SK-N-SH (cell line): ENCODE data around the gene XXYLT1. TPM values are rescaled to one million over a fixed set of nuclear protein-coding genes. Genes with fewer than 3 reads are reported as not detected.

Experiments
- CTCF ChIA-PET: fragments of 300-600, 350-600 bp; formaldehyde crosslinking; extraction: SDS; loops from one replicate; lab custom pipeline; 2021; lab: Yijun Ruan, JAX
- POLR2A ChIA-PET: fragments of 350-600 bp; sonication (Branson Sonifier 250); formaldehyde crosslinking; extraction: SDS; loops from one replicate; lab custom pipeline; 2020; ENCODE audit warnings: antibody characterized with exemption, inconsistent platforms; lab: Yijun Ruan, JAX
- DNase-seq: peaks from one replicate; pipeline ENCODE4 v3.0.0; 2012
- H2AFZ ChIP-seq: fragments of 200-600 bp; sonication (generic); 2 replicates; pipeline ENCODE4 v1.8.1; 2016; ENCODE audit warnings: antibody characterized with exemption, mild to moderate bottlenecking, low read depth
- H3F3A ChIP-seq: fragments of 200-600 bp; sonication (generic); replicated peaks from 2 replicates; pipeline ENCODE3; 2016; ENCODE audit warnings: antibody characterized with exemption, mild to moderate bottlenecking; ENCODE audit not compliant: insufficient read depth
- H3K27ac ChIP-seq, 2 experiments: fragments of 200-500 bp in 1 of 2; fragments of 200-600 bp in 1 of 2; sonication (Bioruptor generic) in 1 of 2; sonication (generic), shearing (Covaris generic) in 1 of 2; 2 replicates each; pipeline versions ENCODE4 v1.5.1 to v1.6.1; 2014 to 2016; ENCODE audit warnings: low read depth in 2 of 2, inconsistent platforms in 1 of 2, low read length in 1 of 2, mild to moderate bottlenecking in 1 of 2, mixed read lengths in 1 of 2
- H3K27me3 ChIP-seq: fragments of 200-600 bp; sonication (generic), shearing (Covaris generic); 2 replicates; pipeline ENCODE4 v1.6.1; 2016; ENCODE audit warnings: mixed run types; ENCODE audit not compliant: insufficient read depth
- H3K36me3 ChIP-seq, 2 experiments: fragments of 200-500 bp in 1 of 2; fragments of 200-600 bp in 1 of 2; sonication (Bioruptor generic) in 1 of 2; sonication (generic) in 1 of 2; replicated peaks in 1 of 2; 2 replicates each; pipeline versions ENCODE3 to v1.5.1; 2014 to 2016; ENCODE audit warnings: low read length in 1 of 2, mild to moderate bottlenecking in 1 of 2; ENCODE audit not compliant: insufficient read depth in 2 of 2, control insufficient read depth in 1 of 2
- H3K4me1 ChIP-seq, 2 experiments: fragments of 200-500 bp in 1 of 2; fragments of 200-600 bp in 1 of 2; sonication (Bioruptor generic) in 1 of 2; sonication (generic), shearing (Covaris generic) in 1 of 2; 2 replicates each; pipeline versions ENCODE4 v1.5.1 to v1.6.1; 2014 to 2016; ENCODE audit warnings: low read depth in 1 of 2, low read length in 1 of 2, mixed run types in 1 of 2; ENCODE audit not compliant: insufficient read depth in 2 of 2, control insufficient read depth in 1 of 2
- H3K4me2 ChIP-seq: fragments of 200-600 bp; sonication (generic), shearing (Covaris generic); 2 replicates; pipeline ENCODE4 v1.6.1; 2017; ENCODE audit warnings: mixed run types
- H3K4me3 ChIP-seq, 2 experiments: fragments of 200-500 bp in 1 of 2; fragments of 200-600 bp in 1 of 2; sonication (Bioruptor generic) in 1 of 2; sonication (generic), shearing (Covaris generic) in 1 of 2; 2 replicates each; pipeline versions ENCODE4 v1.5.1 to v1.8.1; 2014 to 2016; ENCODE audit warnings: low read depth in 2 of 2, inconsistent platforms in 1 of 2, low read length in 1 of 2, mild to moderate bottlenecking in 1 of 2, mixed read lengths in 1 of 2, moderate library complexity in 1 of 2
- H3K79me2 ChIP-seq: fragments of 200-600 bp; sonication (generic); 2 replicates; pipeline ENCODE4 v1.8.1; 2017; ENCODE audit warnings: mild to moderate bottlenecking; ENCODE audit not compliant: insufficient read depth
- H3K9ac ChIP-seq: fragments of 200-600 bp; sonication (generic); 2 replicates; pipeline ENCODE4 v1.6.1; 2017; ENCODE audit warnings: mixed run types
- H3K9me2 ChIP-seq: fragments of 200-600 bp; sonication (generic); 2 replicates; pipeline ENCODE4 v1.6.1; 2017; ENCODE audit warnings: mixed run types
- H3K9me3 ChIP-seq: fragments of 200-600 bp; sonication (generic); 2 replicates; pipeline ENCODE4 v1.6.1; 2017; ENCODE audit warnings: mixed run types, mild to moderate bottlenecking, moderate library complexity
- H4K20me1 ChIP-seq: fragments of 200-600 bp; sonication (generic); 2 replicates; pipeline ENCODE4 v1.6.1; 2017; ENCODE audit warnings: mild to moderate bottlenecking, mixed run types; ENCODE audit not compliant: insufficient read depth
- ELF1 ChIP-seq: IDR thresholded peaks from 2 replicates; pipeline ENCODE4 v1.4.0; 2012
- EP300 ChIP-seq, 2 experiments: IDR thresholded peaks; 2 replicates each; pipeline versions ENCODE4 v1.4.0 to v1.6.1; 2012; ENCODE audit warnings: borderline replicate concordance in 1 of 2, low read depth in 1 of 2, low read length in 1 of 2
- FOXM1 ChIP-seq: IDR thresholded peaks from 2 replicates; pipeline ENCODE4 v1.4.0; 2012; ENCODE audit warnings: low read depth, mild to moderate bottlenecking
- GABPA ChIP-seq: IDR thresholded peaks from 2 replicates; pipeline ENCODE4 v1.4.0; 2012; ENCODE audit warnings: low read depth, mild to moderate bottlenecking
- GATA2 ChIP-seq: sonication (generic); formaldehyde crosslinking; IDR thresholded peaks from 2 replicates; pipeline ENCODE4 v1.5.0; 2020; ENCODE audit warnings: mild to moderate bottlenecking, missing genetic modification reagents
- JUND ChIP-seq: IDR thresholded peaks from 2 replicates; pipeline ENCODE4 v1.4.0; 2012
- MAX ChIP-seq: IDR thresholded peaks from 2 replicates; pipeline ENCODE4 v1.4.0; 2012; ENCODE audit warnings: low read depth
- MEF2A ChIP-seq: IDR thresholded peaks from 2 replicates; pipeline ENCODE4 v1.4.0; 2012; ENCODE audit warnings: low read depth, borderline replicate concordance
- MXI1 ChIP-seq: IDR thresholded peaks from 2 replicates; pipeline ENCODE4 v1.6.1; 2012; ENCODE audit warnings: mild to moderate bottlenecking, low read depth, low read length, improper control_type of control experiment
- NRF1 ChIP-seq: IDR thresholded peaks from 2 replicates; pipeline ENCODE4 v1.6.1; 2012; ENCODE audit warnings: low read depth, mild to moderate bottlenecking, low read length
- POLR2AphosphoS5 ChIP-seq: IDR thresholded peaks from 2 replicates; pipeline ENCODE4 v1.6.1; 2012; ENCODE audit warnings: low read depth, low read length
- SMC3 ChIP-seq: IDR thresholded peaks from 2 replicates; pipeline ENCODE4 v1.6.1; 2012; ENCODE audit warnings: low read depth, low read length, improper control_type of control experiment
- TCF12 ChIP-seq: IDR thresholded peaks from 2 replicates; pipeline ENCODE4 v1.4.0; 2012
- TEAD4 ChIP-seq: IDR thresholded peaks from 2 replicates; pipeline ENCODE4 v1.4.0; 2012; ENCODE audit warnings: mild to moderate bottlenecking, borderline replicate concordance; ENCODE audit not compliant: insufficient read depth
- WGBS: methylation state at CpG from one replicate; pipeline ENCODE4 v1.1.6; 2017; ENCODE audit warnings: low lambda C conversion rate; 5-methylcytosine and 5-hydroxymethylcytosine counted together
- polyA plus RNA-seq, 3 experiments: library from polyadenylated mRNA; depleted of rRNA; stranded (reverse); fragments of >200 nt; gene quantifications; 2 replicates each; pipeline ENCODE4 v1.2.3, GENCODE V29; 2012
- TF ChIP-seq, protein P1 (sequence below): IDR thresholded peaks from 2 replicates; pipeline ENCODE4 v1.4.0; 2012; ENCODE audit warnings: low read depth, borderline replicate concordance
- TF ChIP-seq, protein P2 (sequence below): IDR thresholded peaks from 2 replicates; pipeline ENCODE4 v1.4.0; 2012; ENCODE audit warnings: low read depth, borderline replicate concordance
- TF ChIP-seq, protein P3 (sequence below): fragments of 150-350 bp; IDR thresholded peaks from 2 replicates; pipeline ENCODE4 v1.6.1; 2016; ENCODE audit warnings: mild to moderate bottlenecking, low read depth, low read length

The XXYLT1 gene
- polyA plus RNA-seq, 1 of the 3 experiments (the other 2 are of a cell fraction), result 22.6 TPM

DNA sequence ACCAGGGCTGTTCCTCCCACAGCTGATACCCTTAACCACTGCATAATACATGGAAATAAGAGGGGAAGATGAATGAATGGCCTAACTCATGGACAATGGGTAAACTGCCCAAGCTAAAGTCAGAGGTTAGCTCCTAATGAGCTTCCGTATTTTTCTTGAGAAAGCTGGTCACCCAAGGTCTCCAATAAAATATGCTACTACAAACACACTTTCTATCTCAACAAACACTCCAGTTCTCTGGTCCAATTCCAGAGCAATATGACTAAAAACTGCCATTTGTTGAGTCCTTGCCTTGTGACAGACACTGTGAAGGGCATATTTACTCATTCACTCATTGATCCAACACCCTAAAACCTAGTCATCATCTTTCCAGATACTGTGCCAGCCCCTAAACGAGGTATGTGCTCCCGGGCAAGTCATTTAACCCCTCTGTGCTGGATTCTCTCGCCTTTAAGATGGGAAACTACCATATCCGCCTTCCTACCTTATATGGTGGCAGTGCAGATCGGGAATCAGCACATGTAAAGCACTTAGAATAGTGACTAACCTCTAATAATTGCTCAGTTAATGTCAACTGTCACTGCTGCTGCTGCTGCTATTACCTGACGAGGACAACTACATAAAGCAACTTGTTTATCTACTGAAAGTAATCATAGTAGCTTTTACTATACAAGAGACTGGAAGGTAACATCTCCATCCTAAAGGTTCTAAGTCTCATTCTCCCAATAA is 89.1 kb downstream of the XXYLT1 start:
- ChIA-PET CTCF (interaction anchor here (0.6 kb wide), 1 partner anchor 509 kb away, joined by 3 read pairs; no protein-coding TSS in a partner anchor), POLR2A (no interaction called here)
- WGBS, result 88% methylated on average over 7 of the region's 7 CpGs
- Histone ChIP-seq H3K4me1 (peaks cover 43 to 57% of the 10 kb centered on the region in 2 experiments), H3K27ac (peak overlapping the region in 1 of 2 experiments; percentile 92; a peak in 2 of 4 replicates), H3K4me3 (no peak overlapping the region), H3K9ac (no peak overlapping the region), H3K36me3 (no peaks in the 10 kb centered on the region), H3K79me2 (peaks cover 7% of the 10 kb centered on the region; the same call in 1 of the 2 replicates), H3K4me2 (peak overlapping the region; percentile 22), H3F3A (no peaks in the 10 kb centered on the region), H3K9me2 (no peaks in the 10 kb centered on the region), H4K20me1 (no peaks in the 10 kb centered on the region), H2AFZ (no peak overlapping the region), H3K9me3 (no peaks in the 10 kb centered on the region), H3K27me3 (no peaks in the 10 kb centered on the region)
- TF ChIP-seq POLR2AphosphoS5 (no peak), EP300 (IDR thresholded peaks at IDR 0.05; ENCODE audit: borderline replicate concordance in 1 of 2, low read depth in 1 of 2, low read length in 1 of 2) (no peak), MXI1 (no peak)
- TF ChIP-seq, protein P1, sequence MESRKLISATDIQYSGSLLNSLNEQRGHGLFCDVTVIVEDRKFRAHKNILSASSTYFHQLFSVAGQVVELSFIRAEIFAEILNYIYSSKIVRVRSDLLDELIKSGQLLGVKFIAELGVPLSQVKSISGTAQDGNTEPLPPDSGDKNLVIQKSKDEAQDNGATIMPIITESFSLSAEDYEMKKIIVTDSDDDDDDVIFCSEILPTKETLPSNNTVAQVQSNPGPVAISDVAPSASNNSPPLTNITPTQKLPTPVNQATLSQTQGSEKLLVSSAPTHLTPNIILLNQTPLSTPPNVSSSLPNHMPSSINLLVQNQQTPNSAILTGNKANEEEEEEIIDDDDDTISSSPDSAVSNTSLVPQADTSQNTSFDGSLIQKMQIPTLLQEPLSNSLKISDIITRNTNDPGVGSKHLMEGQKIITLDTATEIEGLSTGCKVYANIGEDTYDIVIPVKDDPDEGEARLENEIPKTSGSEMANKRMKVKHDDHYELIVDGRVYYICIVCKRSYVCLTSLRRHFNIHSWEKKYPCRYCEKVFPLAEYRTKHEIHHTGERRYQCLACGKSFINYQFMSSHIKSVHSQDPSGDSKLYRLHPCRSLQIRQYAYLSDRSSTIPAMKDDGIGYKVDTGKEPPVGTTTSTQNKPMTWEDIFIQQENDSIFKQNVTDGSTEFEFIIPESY, result no peak
- DNase-seq, result no peak

- Histone ChIP-seq H3K79me2 (peaks cover 1% of the 10 kb centered on the region; the same call in 1 of the 2 replicates), H3K9me3 (no peaks in the 10 kb centered on the region), H3K4me3 (no peak overlapping the region), H3F3A (no peaks in the 10 kb centered on the region), H3K27me3 (no peaks in the 10 kb centered on the region), H3K9ac (no peak overlapping the region), H3K4me1 (peaks cover 43 to 54% of the 10 kb centered on the region in 2 experiments), H3K9me2 (no peaks in the 10 kb centered on the region), H3K27ac (peak overlapping the region in 1 of 2 experiments; percentile 92; a peak in 2 of 4 replicates), H3K4me2 (no peak overlapping the region), H4K20me1 (no peaks in the 10 kb centered on the region), H2AFZ (no peak overlapping the region), H3K36me3 (no peaks in the 10 kb centered on the region)
- DNase-seq, result no peak
- WGBS, result 88% methylated on average over 9 of the region's 9 CpGs
- CTCF ChIA-PET, result interaction anchor here (0.8 to 2.2 kb wide), 2 partner anchors 8 to 320 kb away, joined by 3 to 8 read pairs; no protein-coding TSS in a partner anchor
- POLR2A ChIA-PET, result no interaction called here
- TF ChIP-seq GABPA, result no peak
- no peak for TF ChIP-seq JUND
- no peak for TF ChIP-seq SMC3
- TF ChIP-seq, protein P2, sequence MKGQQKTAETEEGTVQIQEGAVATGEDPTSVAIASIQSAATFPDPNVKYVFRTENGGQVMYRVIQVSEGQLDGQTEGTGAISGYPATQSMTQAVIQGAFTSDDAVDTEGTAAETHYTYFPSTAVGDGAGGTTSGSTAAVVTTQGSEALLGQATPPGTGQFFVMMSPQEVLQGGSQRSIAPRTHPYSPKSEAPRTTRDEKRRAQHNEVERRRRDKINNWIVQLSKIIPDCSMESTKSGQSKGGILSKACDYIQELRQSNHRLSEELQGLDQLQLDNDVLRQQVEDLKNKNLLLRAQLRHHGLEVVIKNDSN, result no peak
- TF ChIP-seq, protein P1, result no peak
- TF ChIP-seq ELF1, result no peak
- no peak for TF ChIP-seq FOXM1
- TF ChIP-seq MAX, result no peak
- no peak for TF ChIP-seq GATA2 (CRISPR knock-in tag)
- TF ChIP-seq, protein P3, sequence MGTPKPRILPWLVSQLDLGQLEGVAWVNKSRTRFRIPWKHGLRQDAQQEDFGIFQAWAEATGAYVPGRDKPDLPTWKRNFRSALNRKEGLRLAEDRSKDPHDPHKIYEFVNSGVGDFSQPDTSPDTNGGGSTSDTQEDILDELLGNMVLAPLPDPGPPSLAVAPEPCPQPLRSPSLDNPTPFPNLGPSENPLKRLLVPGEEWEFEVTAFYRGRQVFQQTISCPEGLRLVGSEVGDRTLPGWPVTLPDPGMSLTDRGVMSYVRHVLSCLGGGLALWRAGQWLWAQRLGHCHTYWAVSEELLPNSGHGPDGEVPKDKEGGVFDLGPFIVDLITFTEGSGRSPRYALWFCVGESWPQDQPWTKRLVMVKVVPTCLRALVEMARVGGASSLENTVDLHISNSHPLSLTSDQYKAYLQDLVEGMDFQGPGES, result no peak
- no peak for TF ChIP-seq TCF12
- no peak for TF ChIP-seq MEF2A
- no peak for TF ChIP-seq TEAD4
- TF ChIP-seq POLR2AphosphoS5, result no peak
- TF ChIP-seq NRF1, result no peak
Measured at GRCh38 chr3:195181113-195181498, 89.9 kb downstream of the XXYLT1 start.
